ENCODE data around the gene ADAMTS20. TPM values are rescaled to one million over a fixed set of nuclear protein-coding genes. Genes with fewer than 3 reads are reported as not detected.

ADAMTS20 gene
- total and polyA plus RNA-seq, 7 donors = not detected

- intact Hi-C loops (cut with DNase I) = no loop called here
Measured at GRCh38 chr12:43434614-43435013, 117.4 kb downstream of the ADAMTS20 start.

GRCh38 chr12:43428088-43428600, 123.9 kb downstream of the ADAMTS20 start:
- 70 to 85% methylated on average over 5 of the region's 5 CpGs for WGBS, 2 donors
- no peaks in the 10 kb centered on the region for H3K27me3 ChIP-seq
- no peak for TF ChIP-seq EP300 (IDR thresholded peaks at IDR 0.05)
- TF ChIP-seq CTCF (IDR thresholded peaks at IDR 0.05) = no peak
- no peaks in the 10 kb centered on the region for H3K4me1 ChIP-seq
- no peaks in the 10 kb centered on the region for H3K9me3 ChIP-seq
- DNase-seq = no peak
- no peak overlapping the region for H3K4me3 ChIP-seq
- intact Hi-C loops (cut with DNase I) = no loop called here
- H3K27ac ChIP-seq = no peak overlapping the region
- no peaks in the 10 kb centered on the region for H3K36me3 ChIP-seq

More at GRCh38 chr12:43434614-43435013, 117.4 kb downstream of the ADAMTS20 start:
- no peak overlapping the region for H3K27ac ChIP-seq
- H3K9me3 ChIP-seq = no peaks in the 10 kb centered on the region
- 61 to 70% methylated on average over 2 of the region's 2 CpGs for WGBS, 2 donors
- H3K27me3 ChIP-seq = no peaks in the 10 kb centered on the region
- no peaks in the 10 kb centered on the region for H3K4me1 ChIP-seq
- H3K36me3 ChIP-seq = no peaks in the 10 kb centered on the region
- H3K4me3 ChIP-seq = no peak overlapping the region
- no peak for TF ChIP-seq EP300 (IDR thresholded peaks at IDR 0.05)
- no peak for TF ChIP-seq POLR2A (IDR thresholded peaks at IDR 0.05)
- no peak for TF ChIP-seq CTCF (IDR thresholded peaks at IDR 0.05)
- no peak for TF ChIP-seq POLR2AphosphoS5 (IDR thresholded peaks at IDR 0.05)
- DNase-seq = no peak

- Histone ChIP-seq H3K9me3 (no peaks in the 10 kb centered on the region), H3K36me3 (no peaks in the 10 kb centered on the region), H3K27ac (no peak overlapping the region), H3K4me3 (no peak overlapping the region), H3K4me1 (no peaks in the 10 kb centered on the region), H3K27me3 (no peaks in the 10 kb centered on the region)
- WGBS, 2 donors = 89% methylated on average over 3 of the region's 3 CpGs
- intact Hi-C loops (cut with DNase I) = no loop called here
- no peak for DNase-seq
- TF ChIP-seq CTCF (IDR thresholded peaks at IDR 0.05) (no peak), POLR2A (IDR thresholded peaks at IDR 0.05) (no peak), POLR2AphosphoS5 (IDR thresholded peaks at IDR 0.05) (no peak), EP300 (IDR thresholded peaks at IDR 0.05) (no peak)
Measured at GRCh38 chr12:43425361-43425760, 126.6 kb downstream of the ADAMTS20 start.

DNA sequence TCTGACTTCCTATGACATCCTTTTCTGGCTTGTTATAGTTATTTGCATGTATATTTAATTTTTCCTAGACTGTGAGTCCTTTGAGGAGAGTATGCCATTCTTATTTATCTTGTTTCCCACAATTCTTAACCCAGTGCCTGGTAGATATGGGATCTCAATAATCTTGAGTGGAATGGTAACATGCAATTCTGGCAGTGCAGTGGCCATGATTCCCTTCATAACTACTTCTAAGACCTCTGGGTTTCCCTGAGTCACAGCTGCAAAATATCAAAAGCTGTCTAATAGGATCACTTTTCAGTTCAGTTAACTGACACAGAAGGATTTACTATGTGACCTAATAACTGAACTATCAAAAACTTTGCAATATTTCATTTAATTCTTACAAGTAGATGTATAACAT, 135.0 kb downstream of the ADAMTS20 start:
- intact Hi-C loops (cut with DNase I) = no loop called here
- Histone ChIP-seq H3K4me3 (no peak overlapping the region), H3K9me3 (no peaks in the 10 kb centered on the region), H3K4me1 (no peaks in the 10 kb centered on the region), H3K36me3 (no peaks in the 10 kb centered on the region), H3K27ac (no peak overlapping the region), H3K27me3 (no peaks in the 10 kb centered on the region)
- TF ChIP-seq POLR2A (IDR thresholded peaks at IDR 0.05) (no peak), POLR2AphosphoS5 (IDR thresholded peaks at IDR 0.05) (no peak), CTCF (IDR thresholded peaks at IDR 0.05) (no peak), EP300 (IDR thresholded peaks at IDR 0.05) (no peak)
- no peak for DNase-seq
